CD4-positive, alpha-beta T cell treated with Interleukin-4 for 4 hours (primary cell): ENCODE measurements around the gene SERTAD3.

ENCODE experiments used
- DNase-seq: peaks from one replicate; pipeline ENCODE4 v3.0.0-alpha.2; 2020

Gene SERTAD3

GRCh38 chr19:40407714-40408597 is 36.2 kb downstream of the SERTAD3 start:
- DNase-seq = no peak

DNA sequence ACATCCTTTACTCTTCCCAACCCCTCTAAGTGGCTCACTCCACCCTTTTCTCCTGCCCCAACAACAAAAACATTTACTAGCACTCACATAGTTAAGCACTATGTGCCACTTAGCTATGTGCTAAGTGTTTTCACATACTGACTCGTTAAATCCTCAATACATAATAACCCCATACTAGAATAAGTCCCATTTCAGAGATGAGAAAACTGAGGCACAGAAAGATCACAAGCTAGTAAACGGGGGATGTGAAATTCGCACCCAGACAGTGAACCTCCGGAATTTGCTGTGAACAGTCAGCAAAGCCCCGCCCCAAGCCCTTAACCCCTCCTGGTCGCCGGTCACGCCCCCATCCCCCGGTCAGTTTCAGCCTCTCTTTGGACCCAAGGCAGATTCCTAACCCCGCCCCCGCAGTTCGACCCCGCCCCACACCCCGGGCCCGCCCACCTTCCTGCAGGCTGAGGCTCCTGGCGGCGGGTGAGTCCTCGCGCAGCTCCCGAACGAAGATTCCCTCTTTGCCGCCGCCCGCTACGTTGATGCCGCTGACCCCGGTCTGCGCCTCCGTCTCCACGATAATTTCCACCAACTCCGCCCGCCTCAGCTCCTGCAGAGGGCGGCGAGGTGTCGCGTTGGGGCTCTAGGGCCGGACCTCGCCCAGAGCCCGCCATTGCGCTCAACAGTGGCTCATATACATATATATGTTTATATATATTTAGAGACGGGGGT is 40.7 kb downstream of the SERTAD3 start:
- peak; percentile 77 for DNase-seq

GRCh38 chr19:40400559-40400958 is 43.6 kb downstream of the SERTAD3 start:
- DNase-seq = no peak

DNA sequence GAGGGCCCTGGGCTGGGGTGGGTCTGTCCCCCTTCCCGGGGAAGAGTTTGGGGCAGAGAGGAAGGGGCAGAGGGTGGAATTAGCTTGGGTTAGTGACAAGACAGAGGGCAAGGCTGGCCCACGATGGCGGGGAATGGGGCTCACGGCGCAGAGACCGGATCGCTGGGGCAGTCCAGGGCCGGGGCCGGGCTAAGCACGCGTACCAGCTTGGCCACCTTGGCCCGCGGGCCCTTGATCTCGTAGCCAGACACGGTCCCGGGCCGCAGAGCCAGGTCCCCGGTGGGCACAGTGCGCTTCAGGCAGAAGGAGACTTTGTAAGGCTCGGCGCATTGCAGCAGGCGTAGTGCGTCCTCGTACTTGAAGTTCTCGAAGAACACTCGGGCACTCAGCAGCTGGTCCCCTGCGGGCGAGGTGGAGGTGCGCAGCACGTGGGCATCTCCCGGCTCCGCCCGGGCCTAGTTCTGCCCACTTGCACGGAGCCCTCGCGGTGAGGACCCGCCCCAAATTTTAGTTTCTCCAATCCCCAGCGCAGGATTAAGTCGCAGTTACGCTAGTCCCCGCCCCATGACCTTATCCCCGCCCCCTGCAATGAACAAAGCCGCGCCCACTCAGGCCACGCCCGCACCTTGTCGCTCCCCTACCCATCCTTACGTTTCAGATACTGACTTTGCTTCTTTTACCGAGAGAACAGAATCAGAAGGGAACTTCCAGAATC is 45.6 kb downstream of the SERTAD3 start:
- DNase-seq = peak; percentile 55

DNA sequence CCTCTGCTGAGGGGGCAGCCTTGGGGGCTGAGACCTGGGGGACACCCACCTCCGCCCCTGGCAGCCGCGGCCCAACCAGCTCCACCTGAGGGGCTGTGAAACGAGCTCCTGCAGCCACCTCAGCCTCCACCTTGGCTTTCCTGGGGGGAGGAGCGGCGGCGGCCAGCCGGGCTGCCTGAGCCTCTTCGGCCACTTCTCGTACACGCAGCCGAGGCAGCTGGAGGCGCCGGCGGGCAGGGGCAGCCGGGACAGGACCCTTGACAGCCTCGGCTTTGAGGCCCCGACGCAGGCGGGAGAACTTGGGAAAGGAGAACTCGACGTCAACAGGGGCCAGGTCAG is 46.6 kb downstream of the SERTAD3 start:
- DNase-seq = no peak

DNA sequence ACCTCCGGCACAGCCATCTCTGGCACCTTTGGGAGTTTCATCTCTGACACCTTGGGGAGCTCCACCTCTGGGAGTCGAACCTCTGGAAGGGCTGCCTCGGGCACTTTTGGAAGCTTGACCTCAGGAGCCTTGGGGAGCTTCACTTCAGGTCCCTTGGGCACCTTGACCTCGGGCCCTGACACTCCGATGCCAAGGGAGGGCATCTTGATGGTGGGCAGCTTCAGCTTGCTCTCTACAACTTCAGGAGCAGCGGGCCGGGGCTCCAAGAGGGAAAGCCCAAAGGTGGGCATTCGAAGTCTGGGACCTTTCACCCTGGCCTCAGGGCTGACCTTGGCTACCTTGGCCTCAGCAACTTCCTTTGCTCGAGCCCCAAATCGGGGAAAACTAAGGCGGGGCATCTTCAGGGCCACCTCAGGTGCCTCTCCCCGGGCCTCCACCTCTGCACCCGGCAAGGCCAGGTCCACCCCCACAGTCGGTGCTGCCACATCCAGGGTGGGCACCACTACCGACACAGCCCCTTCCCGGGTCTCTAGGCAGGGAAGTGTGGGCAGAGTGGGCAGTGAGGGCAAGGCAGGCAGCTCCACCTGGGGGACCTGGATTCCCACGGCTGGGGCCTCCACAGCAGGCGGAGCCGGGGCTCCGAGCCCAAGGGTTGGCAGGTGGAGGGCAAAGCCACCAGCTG is 47.1 kb downstream of the SERTAD3 start:
- DNase-seq = no peak

GRCh38 chr19:40395956-40396355 is 48.2 kb downstream of the SERTAD3 start:
- no peak for DNase-seq

- no peak for DNase-seq
Measured at GRCh38 chr19:40394816-40395210, 49.3 kb downstream of the SERTAD3 start.

DNA sequence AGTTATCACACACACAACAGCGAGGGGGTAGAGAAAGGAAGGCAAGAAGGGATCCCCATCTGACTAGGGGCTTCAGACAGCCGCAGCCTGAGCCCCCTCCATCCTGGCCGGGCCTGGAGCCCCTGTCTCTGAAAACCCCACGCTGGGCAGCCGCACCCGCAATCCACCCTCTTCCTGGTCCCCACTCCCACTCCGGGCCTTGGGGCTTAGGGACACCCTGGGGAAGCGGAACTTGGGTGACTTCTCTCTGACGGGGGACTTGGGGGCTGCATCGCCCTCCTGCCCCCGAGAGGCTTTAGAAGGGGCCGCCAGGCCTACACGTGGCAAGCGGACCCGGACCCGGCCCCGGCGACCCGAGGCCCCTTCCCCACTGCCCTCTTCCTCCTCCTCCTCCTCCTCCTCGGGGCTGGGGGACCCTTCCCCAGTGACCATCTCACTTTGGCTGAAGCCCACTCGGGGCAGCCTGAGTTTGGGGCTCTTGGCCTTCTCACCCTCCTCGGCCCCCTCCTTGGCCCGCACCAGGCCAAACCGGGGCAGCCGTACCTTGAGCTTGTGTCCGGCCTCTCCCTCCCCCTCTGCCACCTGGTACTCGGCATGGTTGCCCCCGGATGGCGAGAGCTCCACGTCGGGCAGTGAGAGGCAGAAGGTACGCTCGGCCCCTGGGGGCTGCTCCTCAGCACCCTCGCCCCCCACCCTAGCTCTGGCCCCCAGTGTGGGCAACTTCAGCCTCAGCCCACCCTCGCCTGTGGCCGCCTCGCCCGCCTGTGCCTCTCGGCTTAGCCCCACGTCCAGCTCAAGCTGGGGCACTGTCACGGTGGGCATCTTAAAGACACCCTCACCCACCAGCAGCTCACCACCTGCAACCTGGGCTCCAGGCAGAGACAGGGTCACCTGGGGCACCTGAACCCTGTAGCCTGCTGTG is 50.0 kb downstream of the SERTAD3 start:
- DNase-seq = no peak

DNA sequence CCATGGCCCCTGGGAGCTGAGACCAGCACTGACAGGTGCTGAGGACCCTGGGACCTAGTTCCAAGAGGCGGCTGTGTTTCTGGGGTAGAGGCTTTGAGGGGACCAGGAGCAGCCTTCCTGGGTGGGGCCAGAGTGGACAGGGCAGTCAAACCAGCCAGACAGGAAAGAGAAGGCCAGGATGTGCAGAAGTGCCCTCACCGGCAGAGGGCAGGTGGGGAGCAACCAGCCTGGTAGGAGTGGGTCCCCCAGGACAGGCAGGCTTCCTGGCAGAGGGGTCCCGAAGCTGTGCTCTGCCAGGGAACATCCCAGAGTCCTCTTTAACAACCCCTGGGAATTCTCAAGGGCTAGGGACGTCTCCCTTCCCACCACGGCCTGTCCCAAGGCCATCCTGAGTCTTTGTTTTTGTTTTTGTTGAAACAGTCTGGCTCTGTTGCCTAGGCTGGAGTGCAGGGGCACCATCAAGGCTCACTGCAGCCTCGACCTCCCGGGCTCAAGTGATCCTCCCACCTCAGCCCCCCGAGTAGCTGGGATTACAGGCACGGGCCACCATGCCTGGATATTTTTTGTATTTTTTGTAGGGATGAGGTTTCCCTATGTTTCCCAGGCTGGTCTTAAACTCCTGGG is 51.1 kb downstream of the SERTAD3 start:
- no peak for DNase-seq

GRCh38 chr19:40392123-40392522 is 52.0 kb downstream of the SERTAD3 start:
- DNase-seq = no peak
